GM12878 (cell line): Measurements from ENCODE around the gene TMEM208.

ENCODE experiments used
- CTCF ChIP-seq, 3 experiments: IDR thresholded peaks in 2 of 3; conservative IDR thresholded peaks in 1 of 3; 2 replicates each; pipeline ENCODE4 v1.5.1; 2011; ENCODE audit warnings: low read depth in 3 of 3, low read length in 3 of 3, mild to moderate bottlenecking in 3 of 3, control low read depth in 2 of 3, moderate library complexity in 2 of 3, inconsistent platforms in 1 of 3, mixed read lengths in 1 of 3; ENCODE audit not compliant: control insufficient read depth in 2 of 3, insufficient read depth in 1 of 3; ENCODE audit errors: extremely low read depth in 1 of 3
- POLR2A ChIP-seq: IDR thresholded peaks from 2 replicates; pipeline ENCODE4 v1.6.1; 2011; ENCODE audit warnings: low read depth, mild to moderate bottlenecking, low read length

DNA sequence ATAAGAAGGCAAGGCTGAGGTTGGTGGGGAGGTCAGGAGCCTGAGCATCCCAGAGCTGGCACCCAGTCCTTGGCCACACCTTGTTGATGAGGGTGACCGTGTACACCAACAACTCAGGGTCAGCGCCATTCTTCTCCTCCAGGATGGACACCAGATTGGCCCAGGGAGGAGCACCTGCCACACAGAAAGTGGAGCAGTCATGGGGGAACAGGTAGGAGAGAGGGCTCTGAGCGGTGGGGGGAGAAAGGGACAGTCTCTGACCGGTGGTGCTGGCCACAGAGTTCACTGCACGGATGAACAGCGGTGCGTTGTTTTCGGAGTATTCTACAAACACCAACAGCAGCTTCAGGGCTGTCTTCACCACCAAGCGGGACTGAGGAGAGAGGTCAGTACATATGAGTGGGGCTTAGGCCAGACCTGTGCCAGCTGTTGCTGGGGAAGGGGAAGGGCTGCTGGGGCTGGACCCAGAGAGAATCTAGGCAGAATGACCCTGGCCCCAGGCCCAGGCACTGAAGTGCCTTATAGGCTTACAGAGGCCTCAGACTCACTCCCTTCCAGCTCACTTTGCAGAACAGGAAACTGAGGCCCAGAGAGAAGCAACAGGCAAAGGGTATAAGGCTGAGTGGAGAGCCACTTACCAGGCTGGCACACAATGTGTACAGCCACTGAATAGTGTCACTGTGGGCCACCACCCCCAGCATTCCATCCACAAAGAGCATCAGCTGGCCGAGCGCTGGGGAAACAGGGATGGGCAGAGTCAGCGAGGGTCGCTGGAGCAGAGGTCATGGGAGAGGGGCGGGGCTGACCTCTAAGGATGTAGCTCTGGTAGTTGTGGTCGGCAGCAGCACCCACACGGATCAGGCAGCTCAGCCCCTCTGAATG, 10.7 kb downstream of the TMEM208 start:
- TF ChIP-seq CTCF (IDR thresholded peaks at IDR 0.05 in 2 of 3, conservative IDR thresholded peaks at IDR 0.05 in 1 of 3; ENCODE audit: control insufficient read depth in 2 of 3, extremely low read depth in 1 of 3, insufficient read depth in 1 of 3, low read depth in 3 of 3, low read length in 3 of 3) (no peak), POLR2A (no peak)
